NCI-H2029 (cell line): ENCODE measurements around the gene ZBTB16.
A peak's percentile ranks its signal among the peaks of the same experiment; 100 is the strongest.

Source experiments
- DNase-seq: peaks from one replicate; lab custom pipeline; 2025; lab: John Stamatoyannopoulos, UW

The ZBTB16 gene

GRCh38 chr11:114281388-114281956, 222.0 kb downstream of the ZBTB16 start:
- no peak for DNase-seq

- DNase-seq = no peak
Measured at GRCh38 chr11:114282488-114282887, 223.0 kb downstream of the ZBTB16 start.

GRCh38 chr11:114283422-114283821, 223.9 kb downstream of the ZBTB16 start:
- DNase-seq = no peak

GRCh38 chr11:114284021-114284420, 224.5 kb downstream of the ZBTB16 start:
- peak; percentile 68 for DNase-seq

GRCh38 chr11:114284914-114285313, 225.4 kb downstream of the ZBTB16 start:
- no peak for DNase-seq

GRCh38 chr11:114285599-114285998, 226.1 kb downstream of the ZBTB16 start:
- no peak for DNase-seq

GRCh38 chr11:114286229-114286628, 226.7 kb downstream of the ZBTB16 start:
- DNase-seq = no peak

- no peak for DNase-seq
Measured at GRCh38 chr11:114287154-114287553, 227.6 kb downstream of the ZBTB16 start.

- no peak for DNase-seq
Measured at GRCh38 chr11:114288136-114288535, 228.6 kb downstream of the ZBTB16 start.

GRCh38 chr11:114289779-114290178, 230.3 kb downstream of the ZBTB16 start:
- no peak for DNase-seq

- DNase-seq = no peak
Measured at GRCh38 chr11:114290503-114291235, 231.2 kb downstream of the ZBTB16 start.

- DNase-seq = no peak
Measured at GRCh38 chr11:114291381-114291780, 231.9 kb downstream of the ZBTB16 start.

GRCh38 chr11:114291842-114292680, 232.6 kb downstream of the ZBTB16 start:
- DNase-seq = no peak

GRCh38 chr11:114293201-114293711, 233.7 kb downstream of the ZBTB16 start:
- peak; percentile 53 for DNase-seq

- no peak for DNase-seq
Measured at GRCh38 chr11:114295676-114296604, 236.4 kb downstream of the ZBTB16 start, which contains the start of gene NNMT. Gene NNMT, plus strand, starts transcription at chr11:114296399. Its CDS starts 158 bp downstream, at chr11:114296557.

- DNase-seq = no peak
Measured at GRCh38 chr11:114296605-114297372, 237.3 kb downstream of the ZBTB16 start.

GRCh38 chr11:114297806-114298709, 238.5 kb downstream of the ZBTB16 start:
- no peak for DNase-seq

- no peak for DNase-seq
Measured at GRCh38 chr11:114298710-114299109, 239.2 kb downstream of the ZBTB16 start.
